ENCODE data around the gene OR51F1.

GRCh38 chr11:4797206-4797605 lies 27.5 kb upstream of the OR51F1 start:
- TF ChIP-seq CTCF (IDR thresholded peaks at IDR 0.05) (no peak), POLR2A (IDR thresholded peaks at IDR 0.05) (no peak)
